HG02798 (cell line): ENCODE data around the gene REPS1.
"Not testable (repeated sequence)": the region's sequence is repeated elsewhere in the genome, so short reads cannot be mapped to it uniquely, and the experiment has no call there.

Experiments used
- ATAC-seq: cut with Tn5 transposase; IDR thresholded peaks from one replicate; pipeline ENCODE4 v1.9.1; 2021; ENCODE audit warnings: mild to moderate bottlenecking; ENCODE audit not compliant: unreplicated experiment, poor library complexity

REPS1 gene

DNA sequence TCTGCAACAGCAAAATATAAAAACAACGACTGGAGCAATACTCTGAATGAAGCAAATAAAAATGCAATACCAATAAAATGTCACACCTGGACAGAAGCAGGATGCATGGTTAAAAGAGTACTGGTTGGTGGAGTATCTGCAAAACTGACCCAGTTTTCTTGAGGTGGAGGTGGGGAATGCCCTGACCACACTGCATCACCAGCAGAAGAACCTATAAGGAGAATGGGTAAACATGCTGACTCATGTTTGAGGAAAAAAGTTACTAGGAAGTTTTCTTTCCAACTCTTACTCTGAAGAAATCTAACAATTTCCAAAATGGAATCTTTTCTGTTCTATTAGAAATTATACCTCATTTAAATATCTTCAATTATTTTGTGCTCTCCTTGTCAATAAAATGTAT is 43.6 kb downstream of the REPS1 start:
- ATAC-seq, result peak; percentile 72

DNA sequence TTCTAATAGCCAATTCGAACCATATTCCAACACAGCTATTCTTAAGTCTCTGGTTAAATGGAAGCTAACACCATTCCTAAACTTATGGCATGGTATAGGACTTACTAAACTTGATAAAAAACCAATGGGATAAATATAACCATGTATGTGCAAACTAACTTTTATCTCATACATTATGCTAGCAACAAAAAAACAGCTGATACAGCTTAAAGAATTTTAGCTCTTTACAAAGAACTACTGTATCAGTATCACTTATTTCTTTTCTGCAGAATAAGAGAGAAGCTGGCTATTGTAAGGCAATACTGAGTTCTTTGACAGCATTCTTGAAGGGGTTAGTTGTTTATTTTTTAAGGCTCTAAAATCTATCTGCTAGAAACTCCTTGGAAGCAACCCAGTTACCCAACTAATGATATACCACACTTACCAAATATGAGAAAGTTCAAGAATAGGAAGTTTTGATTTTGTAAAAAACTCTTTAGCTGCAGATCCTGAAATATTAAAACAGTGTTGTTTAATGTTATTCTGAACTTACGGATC is 44.9 kb downstream of the REPS1 start:
- no peak for ATAC-seq

DNA sequence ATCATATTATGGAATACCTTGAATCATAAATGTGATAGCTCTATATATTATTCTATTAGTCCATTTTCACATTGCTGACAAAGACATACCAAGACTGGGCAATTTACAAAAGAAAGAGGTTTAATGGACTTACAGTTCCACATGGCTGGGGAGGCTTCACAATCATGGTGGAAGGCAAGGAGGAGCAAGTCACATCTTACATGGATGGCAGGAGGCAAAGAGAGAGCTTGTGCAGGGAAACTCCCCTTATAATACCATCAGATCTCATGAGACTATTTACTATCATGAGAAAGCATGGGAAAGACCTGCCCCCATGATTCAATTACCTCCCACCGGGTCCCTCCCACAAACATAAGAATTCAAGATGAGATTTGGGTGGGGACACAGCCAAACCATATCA is 51.2 kb downstream of the REPS1 start:
- not testable (repeated sequence) for ATAC-seq

DNA sequence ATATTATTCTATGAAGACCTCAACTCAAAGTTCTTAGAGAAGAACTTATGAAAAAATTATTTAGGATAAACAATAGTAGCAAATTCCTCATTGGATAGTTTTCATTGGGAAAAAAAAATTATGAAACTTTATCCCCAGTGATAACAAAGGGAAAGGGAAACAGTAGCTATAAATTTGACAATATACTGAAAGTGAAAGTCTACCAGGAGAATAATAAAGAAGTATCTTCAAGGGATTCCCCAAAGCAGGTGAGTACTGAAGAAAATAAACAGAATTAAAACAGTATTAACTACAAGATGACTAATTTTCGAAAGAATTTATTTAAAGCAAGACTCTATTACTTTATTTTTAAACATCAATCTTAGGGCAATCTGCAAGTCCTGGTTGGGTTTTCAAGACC is 56.4 kb downstream of the REPS1 start:
- ATAC-seq, result no peak

DNA sequence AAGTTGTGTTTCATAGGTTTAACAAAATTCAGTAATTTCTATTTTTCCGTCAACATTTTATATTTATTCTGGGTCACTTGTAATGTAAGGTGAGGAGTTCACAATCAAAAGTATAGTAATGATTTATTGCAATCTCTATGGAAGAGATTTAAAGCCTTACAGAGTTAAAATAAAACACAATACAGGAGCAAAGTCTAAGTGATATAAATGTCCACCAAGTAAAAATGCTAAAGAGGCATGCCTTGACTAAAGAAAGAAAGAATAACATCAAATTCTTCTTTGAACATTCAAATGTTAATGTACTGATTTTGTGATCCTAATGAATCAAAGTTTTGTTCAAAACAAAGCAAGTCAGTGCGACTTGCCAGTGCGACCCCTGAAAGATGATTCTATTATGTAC is 61.5 kb downstream of the REPS1 start:
- no peak for ATAC-seq

DNA sequence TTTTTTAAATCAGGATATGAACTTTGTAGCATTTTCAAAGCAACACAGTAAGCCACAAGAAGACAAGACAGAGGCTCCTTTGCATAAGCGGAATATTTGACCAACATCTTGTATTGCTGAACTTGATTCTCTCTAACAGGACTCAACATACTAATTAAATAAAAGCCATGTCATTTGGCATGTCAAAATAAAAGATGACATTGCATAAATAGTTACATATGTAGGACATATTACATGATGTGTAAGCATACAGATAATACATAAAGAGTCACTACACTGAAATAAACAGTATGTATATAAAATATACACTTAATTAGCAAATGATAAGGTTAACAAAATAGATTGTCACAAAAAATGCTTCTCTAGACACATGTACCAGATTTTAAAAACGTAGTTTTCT is 62.2 kb downstream of the REPS1 start:
- no peak for ATAC-seq

DNA sequence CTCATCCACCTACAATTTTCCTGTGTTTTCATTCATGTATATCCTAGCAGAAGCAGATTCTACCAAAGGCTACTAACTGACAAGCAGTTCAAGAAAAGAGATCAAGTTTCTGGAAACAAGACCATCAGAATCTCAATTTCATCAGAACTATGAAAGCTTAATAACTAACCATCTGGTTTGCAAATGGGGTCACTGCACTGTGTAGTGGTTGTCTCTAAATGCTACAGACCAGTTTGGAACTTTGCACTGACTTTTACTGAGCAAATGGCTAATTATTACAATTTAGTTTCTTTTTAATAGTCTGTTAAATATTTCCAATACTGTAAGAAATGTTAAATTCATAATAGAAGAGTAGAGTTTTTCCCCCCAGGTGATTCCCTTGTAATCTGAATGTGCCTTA is 64.5 kb downstream of the REPS1 start:
- ATAC-seq, result no peak

DNA sequence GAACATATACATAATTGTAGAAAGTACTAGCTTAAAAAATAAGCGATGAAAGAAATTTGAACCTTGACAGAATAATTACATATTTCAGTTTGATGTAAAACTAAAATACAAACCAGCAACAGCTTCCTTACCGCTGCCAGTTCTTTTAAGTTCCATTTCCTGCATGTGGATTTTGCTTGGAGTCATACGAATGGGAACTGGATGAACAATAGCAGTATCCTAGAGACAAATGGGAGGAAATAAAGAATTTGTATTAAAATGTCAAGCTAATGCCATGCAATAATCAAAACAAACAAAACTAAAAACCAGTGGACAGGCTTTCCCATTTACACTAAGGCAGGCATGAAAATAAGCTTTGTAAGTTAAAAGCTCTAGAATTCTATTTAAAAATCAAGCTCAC is 67.1 kb downstream of the REPS1 start:
- ATAC-seq, result no peak

DNA sequence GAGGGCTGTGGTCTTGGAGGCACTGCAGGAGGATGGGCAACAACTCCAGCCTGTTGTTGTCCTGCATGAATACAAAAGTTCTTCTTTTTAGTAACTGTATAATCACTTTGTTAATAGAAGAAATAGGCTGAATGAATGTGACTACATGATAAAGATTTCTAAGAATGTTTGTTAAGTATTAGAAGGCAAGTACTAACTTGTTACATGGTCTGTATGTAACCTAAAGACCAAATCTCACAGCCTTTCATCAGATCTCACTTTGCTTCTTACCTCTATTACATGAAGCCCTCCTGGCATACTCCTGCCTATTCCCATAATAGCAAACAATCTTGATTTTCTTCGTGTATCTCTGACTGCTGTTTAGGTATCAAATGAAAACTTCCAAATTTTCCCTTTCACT is 73.4 kb downstream of the REPS1 start:
- no peak for ATAC-seq

DNA sequence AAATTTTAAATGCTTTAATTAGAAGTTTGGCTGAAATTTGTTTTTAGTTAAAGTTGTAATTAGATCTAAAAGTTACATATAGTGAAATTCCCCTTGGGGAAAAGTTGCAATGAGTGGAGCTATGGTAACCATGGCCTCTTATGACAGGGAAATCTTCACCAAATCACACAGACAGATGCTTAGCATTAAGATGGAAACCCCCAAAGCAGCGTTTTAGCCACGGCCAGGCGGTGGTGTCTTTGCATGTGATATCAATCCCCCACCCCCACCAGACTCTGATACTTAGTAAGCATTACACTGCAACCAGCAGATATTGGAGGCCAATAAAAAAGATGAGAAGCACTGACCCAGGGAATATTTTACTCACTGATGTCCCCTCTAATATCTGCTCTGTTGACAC is 75.7 kb downstream of the REPS1 start:
- ATAC-seq, result no peak

DNA sequence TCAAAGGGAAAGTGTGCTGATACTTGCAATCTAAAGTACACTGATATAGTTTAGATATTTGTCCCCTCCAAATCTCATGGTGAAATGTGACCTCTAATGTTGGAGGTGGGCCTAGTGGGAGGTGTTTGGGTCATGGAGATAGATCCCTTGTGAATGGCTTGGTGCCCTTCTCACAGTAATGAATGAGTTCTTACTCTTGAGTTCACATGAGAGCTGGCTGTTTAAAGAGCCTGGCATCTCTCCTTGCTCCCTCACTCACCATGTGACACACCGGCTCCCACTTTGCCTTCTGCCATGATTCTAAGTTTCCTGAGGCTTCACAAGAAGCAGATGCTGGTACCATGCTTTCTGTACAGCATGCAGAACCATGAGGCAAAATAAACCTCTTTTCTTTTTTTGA is 78.1 kb downstream of the REPS1 start:
- no peak for ATAC-seq

DNA sequence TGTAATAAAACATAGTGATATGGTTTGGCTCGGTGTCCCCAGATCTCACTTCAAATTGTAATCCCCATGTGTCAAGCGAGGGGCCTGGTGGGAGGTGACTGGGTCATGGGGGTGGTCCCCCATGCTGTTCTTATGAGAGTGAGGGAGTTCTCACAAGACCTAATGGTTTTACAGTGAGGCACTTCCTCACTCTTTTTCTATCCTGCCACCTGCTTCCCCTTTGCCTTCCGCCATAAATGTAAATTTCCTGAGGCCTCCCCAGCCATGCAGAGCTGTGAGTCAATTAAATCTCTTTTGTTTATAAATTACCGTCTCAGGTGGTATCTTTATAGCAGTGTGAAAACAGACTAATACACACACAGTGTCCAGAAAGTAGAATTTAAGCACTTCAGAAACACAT is 78.5 kb downstream of the REPS1 start:
- ATAC-seq, result no peak

DNA sequence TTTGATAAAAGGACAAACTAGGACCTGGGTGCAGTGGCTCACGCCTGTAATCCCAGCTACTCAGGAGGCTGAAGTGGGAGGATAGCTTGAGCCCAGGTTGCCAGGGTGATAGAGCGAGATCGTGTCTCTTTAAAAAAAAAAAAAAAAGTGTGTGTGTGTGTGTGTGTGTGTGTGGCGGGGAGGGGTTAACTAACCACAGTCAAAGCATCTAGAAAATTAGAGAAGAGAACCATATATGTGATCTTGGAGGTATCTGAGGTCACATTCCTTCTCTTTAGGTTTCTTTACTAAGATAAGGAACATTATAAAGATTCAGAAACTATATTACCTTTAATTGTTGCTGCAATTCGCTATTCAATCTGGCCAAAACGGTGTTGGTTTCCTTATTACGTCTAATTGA is 80.9 kb downstream of the REPS1 start:
- ATAC-seq, result no peak

DNA sequence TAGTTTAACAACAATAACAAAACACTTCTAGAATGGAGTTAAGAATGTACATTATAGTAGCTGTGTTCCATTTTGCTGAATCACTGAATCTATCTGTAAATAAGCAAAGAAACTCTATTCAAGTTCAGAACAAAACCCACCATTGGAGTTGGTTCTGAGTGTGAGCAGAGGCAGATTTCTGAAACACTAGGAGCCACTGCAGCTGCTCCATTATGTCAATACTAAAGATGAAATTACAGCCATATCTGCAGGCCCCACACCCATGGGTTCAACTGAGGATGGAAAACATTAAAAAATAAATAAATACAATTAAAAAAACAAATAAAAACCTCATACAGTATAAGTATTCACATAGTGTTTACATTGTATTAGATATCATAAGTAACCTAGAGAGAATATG is 91.0 kb downstream of the REPS1 start:
- no peak for ATAC-seq

DNA sequence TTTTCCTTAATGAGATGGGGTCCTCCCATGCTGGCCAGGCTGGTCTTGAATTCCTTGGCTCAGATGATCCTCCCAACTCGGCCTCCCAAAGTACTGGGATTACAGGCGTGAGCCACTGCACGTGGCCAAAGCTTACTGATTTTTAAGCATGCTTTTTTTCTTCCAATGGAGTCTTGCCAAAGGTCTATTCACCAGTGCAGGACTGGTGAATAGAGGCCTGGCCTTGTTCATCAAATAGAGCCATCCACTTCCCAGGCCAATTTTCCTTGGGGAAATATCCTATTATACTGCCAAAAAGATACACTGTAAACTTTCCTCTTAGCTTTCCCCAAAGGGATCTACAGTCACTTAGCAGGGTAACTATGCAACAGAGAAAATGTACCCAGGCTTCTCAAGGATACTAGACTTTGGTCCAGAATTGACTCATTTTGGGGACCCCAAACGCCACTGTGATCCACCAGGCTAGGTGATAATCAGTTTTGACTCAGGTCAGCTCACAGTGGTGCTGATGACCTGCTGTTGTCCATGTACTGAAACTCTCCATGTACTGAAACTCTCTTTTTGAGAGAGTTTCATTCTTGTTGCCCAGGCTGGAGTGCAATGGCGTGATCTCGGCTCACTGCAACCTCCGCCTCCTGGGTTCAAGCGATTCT is 91.8 kb downstream of the REPS1 start:
- ATAC-seq, result no peak

DNA sequence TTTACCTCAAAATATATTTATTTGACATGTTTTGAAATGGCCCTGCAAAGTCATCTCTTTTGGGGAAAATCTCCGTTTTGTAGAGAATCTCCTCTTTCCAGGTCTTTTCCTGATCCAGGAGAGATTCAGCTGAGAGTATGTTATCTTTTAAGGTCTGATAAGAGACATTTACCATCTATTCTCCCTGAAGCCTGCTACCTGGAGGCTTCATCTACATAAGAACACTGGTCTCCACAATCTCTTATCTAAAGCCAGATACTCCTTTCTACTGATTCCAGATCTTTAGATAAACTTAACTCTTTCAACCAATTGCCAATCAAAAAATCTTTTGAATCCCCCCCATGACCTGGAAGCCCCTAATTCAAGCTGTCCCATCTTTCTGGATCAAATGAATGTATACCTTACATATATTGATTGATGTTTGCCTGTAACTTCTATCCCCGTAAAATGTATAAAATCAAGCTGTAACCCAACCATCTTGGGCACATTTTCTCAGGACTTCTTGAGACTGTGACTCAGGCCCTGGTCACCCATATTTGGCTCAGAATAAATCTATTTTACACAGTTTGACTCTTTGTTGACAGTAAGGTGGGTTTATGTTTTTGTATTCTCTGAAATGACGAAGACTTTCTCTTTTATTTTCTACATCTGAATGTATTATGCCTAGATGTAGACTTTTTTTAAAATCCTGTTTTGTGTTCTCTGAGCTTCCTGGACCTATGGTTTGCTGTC is 96.6 kb downstream of the REPS1 start:
- no peak for ATAC-seq

DNA sequence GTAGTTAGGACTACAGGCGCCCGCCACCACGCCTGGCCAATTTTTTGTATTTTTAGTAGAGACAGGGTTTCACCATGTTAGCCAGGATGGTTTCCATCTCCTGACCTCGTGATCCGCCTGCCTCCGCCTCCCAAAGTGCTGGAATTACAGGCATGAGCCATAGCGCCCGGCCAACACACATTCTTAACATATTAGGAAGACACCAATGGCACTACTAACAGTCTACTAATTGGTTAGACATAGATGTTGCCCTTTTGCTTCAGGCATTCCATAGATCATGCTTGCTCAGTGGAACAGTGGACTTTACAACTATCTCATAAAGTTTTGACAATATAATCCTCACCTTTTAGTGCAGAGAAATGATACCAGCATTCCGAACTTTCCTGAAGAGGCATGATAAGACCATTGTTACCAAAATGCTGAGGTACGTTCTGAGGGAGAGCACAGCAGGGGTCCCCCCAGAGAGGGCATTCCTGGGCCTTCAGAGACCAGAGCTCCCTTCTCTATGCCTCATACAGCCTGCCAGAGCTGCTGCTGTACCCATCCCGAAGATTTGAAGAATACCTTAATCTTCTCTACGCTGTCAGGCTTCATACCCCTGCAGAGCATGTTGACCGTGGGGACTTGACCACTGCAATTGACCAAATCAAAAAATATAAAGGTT is 102.8 kb downstream of the REPS1 start:
- no peak for ATAC-seq

DNA sequence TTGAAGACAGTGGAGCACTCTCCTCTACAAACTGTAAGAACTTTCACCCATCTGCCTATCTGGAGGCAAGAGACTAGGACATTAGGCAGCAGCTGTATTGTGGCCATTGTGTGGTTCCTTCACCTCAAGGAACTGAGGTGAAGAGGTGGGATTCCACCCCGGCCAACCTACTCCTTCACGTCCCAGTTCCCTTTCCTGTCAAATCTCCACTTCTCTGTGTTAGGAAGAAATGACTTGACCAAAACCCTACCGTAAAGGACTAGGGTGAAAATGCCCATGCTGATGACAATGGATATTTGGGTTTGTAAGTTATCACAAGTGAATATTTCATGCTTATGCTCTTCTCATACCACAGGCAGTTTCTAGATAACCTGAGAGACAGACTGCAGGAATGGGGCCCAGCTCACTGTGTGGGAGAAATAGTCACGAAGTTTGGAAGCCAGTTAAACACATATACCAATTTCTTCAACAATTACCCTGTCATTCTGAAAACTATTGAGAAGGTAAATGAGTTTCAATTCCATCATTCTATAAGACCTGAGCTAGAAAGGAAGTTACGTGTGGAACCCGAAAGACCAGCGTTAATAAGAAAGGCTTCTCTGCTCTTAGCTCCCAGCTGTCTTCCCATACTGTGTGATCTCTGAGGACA is 105.6 kb downstream of the REPS1 start:
- ATAC-seq, result peak; percentile 75

DNA sequence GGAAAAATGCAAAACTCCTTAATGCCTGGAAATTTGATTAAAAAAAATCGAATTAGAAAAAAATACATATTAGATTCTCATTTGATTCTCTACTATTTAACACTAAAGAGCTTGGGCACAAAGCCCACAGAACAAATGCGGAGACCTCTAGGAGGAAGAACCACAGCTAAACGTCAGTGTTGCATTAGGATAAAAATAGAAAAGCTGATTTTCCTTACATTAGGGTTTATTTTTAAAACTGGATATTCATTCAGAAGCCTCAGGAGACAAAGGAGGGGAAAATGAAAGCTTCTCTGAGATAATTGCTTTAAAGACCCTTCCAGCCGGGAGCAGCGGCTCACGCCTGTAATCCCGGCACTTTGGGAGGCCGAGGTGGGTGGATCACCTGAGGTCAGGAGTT is 114.9 kb downstream of the REPS1 start:
- ATAC-seq, result no peak

DNA sequence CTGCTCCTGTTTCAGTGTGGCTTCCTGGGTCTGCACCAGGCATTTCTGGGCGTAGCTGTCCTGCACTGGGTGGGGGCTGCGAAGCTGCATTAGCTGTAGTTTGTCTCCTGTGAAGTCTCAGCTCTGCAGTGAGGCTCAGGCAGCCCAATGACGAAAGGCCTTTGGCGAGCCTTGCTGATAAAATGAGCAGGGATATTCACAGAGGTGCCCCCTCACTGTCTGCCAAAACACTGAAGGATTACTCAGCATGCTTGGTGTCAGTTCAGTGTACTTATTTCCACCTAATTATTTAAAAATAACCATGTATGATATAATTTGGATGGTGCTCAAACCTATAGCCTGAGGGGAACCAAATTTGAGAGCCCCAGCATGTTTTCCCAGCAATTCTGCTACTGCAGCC is 118.7 kb downstream of the REPS1 start:
- ATAC-seq, result no peak

DNA sequence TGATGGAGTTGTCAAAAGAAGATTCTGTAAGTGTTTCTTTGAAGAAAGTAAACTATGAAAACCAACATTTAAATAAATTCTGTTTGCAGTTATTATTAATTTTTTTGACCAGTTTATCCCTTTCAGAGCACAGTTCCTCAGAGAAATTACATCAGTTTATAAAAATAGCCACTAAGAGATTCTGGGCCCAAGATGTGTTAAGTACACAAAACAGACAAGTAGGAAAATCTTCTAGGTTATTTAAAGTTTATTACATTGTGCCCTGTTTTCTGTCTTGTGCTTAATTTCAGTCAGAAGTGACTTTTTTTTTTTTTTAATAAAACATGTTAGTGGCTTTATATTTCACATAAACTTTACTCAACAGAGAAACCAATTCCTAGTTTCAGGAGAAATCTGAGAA is 119.9 kb downstream of the REPS1 start:
- ATAC-seq, result no peak
